GM18907 (cell line): Measurements from ENCODE around the gene HOGA1.

Experiments used
- ATAC-seq: cut with Tn5 transposase; IDR thresholded peaks from one replicate; pipeline ENCODE4 v1.9.1; 2021; ENCODE audit warnings: mild to moderate bottlenecking, moderate library complexity; ENCODE audit not compliant: unreplicated experiment

Gene HOGA1

GRCh38 chr10:97584060-97584797 is at the start of gene HOGA1:
Gene HOGA1 (plus strand): TSS chr10:97584389. CDS start chr10:97584704, 315 bp downstream.
- peak; percentile 78 for ATAC-seq

- ATAC-seq, result no peak
Measured at GRCh38 chr10:97534746-97535367, 49.3 kb upstream of the HOGA1 start.

GRCh38 chr10:97537186-97537869 is 46.9 kb upstream of the HOGA1 start:
- ATAC-seq, result no peak

GRCh38 chr10:97538411-97538810 is 45.8 kb upstream of the HOGA1 start:
- ATAC-seq, result no peak

- no peak for ATAC-seq
Measured at GRCh38 chr10:97538839-97539238, 45.4 kb upstream of the HOGA1 start.

- ATAC-seq, result no peak
Measured at GRCh38 chr10:97539523-97540200, 44.5 kb upstream of the HOGA1 start.

GRCh38 chr10:97540669-97541500 is 43.3 kb upstream of the HOGA1 start:
- no peak for ATAC-seq

GRCh38 chr10:97542169-97543024 is 41.8 kb upstream of the HOGA1 start:
- no peak for ATAC-seq

- no peak for ATAC-seq
Measured at GRCh38 chr10:97543025-97543546, 41.1 kb upstream of the HOGA1 start.

GRCh38 chr10:97546456-97547270 is 37.5 kb upstream of the HOGA1 start:
- ATAC-seq, result no peak

- ATAC-seq, result no peak
Measured at GRCh38 chr10:97547271-97547600, 37.0 kb upstream of the HOGA1 start.

GRCh38 chr10:97547962-97548361 is 36.2 kb upstream of the HOGA1 start:
- ATAC-seq, result no peak

GRCh38 chr10:97548828-97549455 is 35.2 kb upstream of the HOGA1 start:
- no peak for ATAC-seq

GRCh38 chr10:97549587-97550322 is 34.4 kb upstream of the HOGA1 start:
- no peak for ATAC-seq

- ATAC-seq, result no peak
Measured at GRCh38 chr10:97550336-97551149, 33.6 kb upstream of the HOGA1 start.

GRCh38 chr10:97551271-97551670 is 32.9 kb upstream of the HOGA1 start:
- no peak for ATAC-seq

- peak; percentile 48 for ATAC-seq
Measured at GRCh38 chr10:97553575-97554031, 30.6 kb upstream of the HOGA1 start.
